GM23338 (cell line): ENCODE measurements around the gene CTRB2. TPM values are rescaled to one million over a fixed set of nuclear protein-coding genes. Genes with fewer than 3 reads are reported as not detected.
A peak's percentile ranks its signal among the peaks of the same experiment; 100 is the strongest.
"Not testable (repeated sequence)": the region's sequence is repeated elsewhere in the genome, so short reads cannot be mapped to it uniquely, and the experiment has no call there.

ENCODE experiments used
- ATAC-seq: fragments of 200-7000 bp; cut with Tn5 transposase; 3 replicates; pipeline ENCODE4 v1.9.1; 2020
- DNase-seq: peaks from one replicate; pipeline ENCODE4 v3.0.0-alpha.2; 2015; ENCODE audit warnings: low spot score
- H2AFZ ChIP-seq: fragments of 200-600 bp; sonication (generic); 2 replicates; pipeline ENCODE4 v1.8.0; 2016; ENCODE audit warnings: antibody characterized with exemption, mild to moderate bottlenecking, moderate library complexity
- H3F3A ChIP-seq: fragments of 200-600 bp; sonication (generic); replicated peaks from 2 replicates; pipeline ENCODE4 v1.8.0; 2017; ENCODE audit warnings: antibody characterized with exemption, mixed run types, low read depth
- H3K27ac ChIP-seq: fragments of 200-600 bp; sonication (generic); 2 replicates; pipeline ENCODE4 v1.6.1; 2016; ENCODE audit warnings: low read depth
- H3K27me3 ChIP-seq: fragments of 200-600 bp; sonication (generic); 2 replicates; pipeline ENCODE4 v1.8.0; 2016; ENCODE audit warnings: mild to moderate bottlenecking, mixed run types, moderate library complexity; ENCODE audit not compliant: insufficient read depth
- H3K36me3 ChIP-seq: fragments of 200-600 bp; sonication (generic); 2 replicates; pipeline ENCODE4 v1.8.0; 2016; ENCODE audit warnings: mild to moderate bottlenecking; ENCODE audit not compliant: insufficient read depth
- H3K4me1 ChIP-seq: fragments of 200-600 bp; sonication (generic); 2 replicates; pipeline ENCODE4 v1.8.0; 2016; ENCODE audit warnings: mild to moderate bottlenecking, moderate library complexity; ENCODE audit not compliant: insufficient read depth
- H3K4me2 ChIP-seq: fragments of 200-600 bp; sonication (generic); 2 replicates; pipeline ENCODE4 v1.7.1; 2017; ENCODE audit warnings: mixed run types
- H3K4me3 ChIP-seq: fragments of 200-600 bp; sonication (generic); 2 replicates; pipeline ENCODE4 v1.6.1; 2016; ENCODE audit warnings: mixed run types
- H3K79me2 ChIP-seq: fragments of 200-600 bp; sonication (generic); replicated peaks from 2 replicates; pipeline ENCODE4 v1.8.0; 2017; ENCODE audit warnings: mild to moderate bottlenecking; ENCODE audit not compliant: insufficient read depth
- H3K9me2 ChIP-seq: fragments of 200-600 bp; sonication (generic); 2 replicates; pipeline ENCODE4 v1.8.0; 2017; ENCODE audit not compliant: insufficient read depth
- H4K20me1 ChIP-seq: fragments of 200-600 bp; sonication (generic); replicated peaks from 2 replicates; pipeline ENCODE4 v1.8.0; 2017; ENCODE audit warnings: mild to moderate bottlenecking; ENCODE audit not compliant: insufficient read depth
- H3K27ac Mint-ChIP-seq: 2 replicates; pipeline ENCODE4 v1.8.0; 2020; ENCODE audit warnings: inconsistent platforms, mild to moderate bottlenecking, moderate library complexity, mixed read lengths
- H3K27me3 Mint-ChIP-seq: 3 replicates; pipeline ENCODE4 v1.8.0; 2022; ENCODE audit warnings: low read depth, mild to moderate bottlenecking, moderate library complexity, mixed read lengths, inconsistent platforms; ENCODE audit not compliant: insufficient read depth, poor library complexity
- H3K36me3 Mint-ChIP-seq: 3 replicates; pipeline ENCODE4 v1.8.0; 2021; ENCODE audit warnings: low read depth, mild to moderate bottlenecking, inconsistent platforms, moderate library complexity, mixed read lengths
- H3K4me1 Mint-ChIP-seq: 3 replicates; pipeline ENCODE4 v1.8.0; 2020; ENCODE audit warnings: mild to moderate bottlenecking, inconsistent platforms, mixed read lengths
- H3K4me3 Mint-ChIP-seq: 3 replicates; pipeline ENCODE4 v1.8.0; 2021; ENCODE audit warnings: moderate library complexity, mild to moderate bottlenecking, inconsistent platforms, mixed read lengths
- H3K9me3 Mint-ChIP-seq: 3 replicates; pipeline ENCODE4 v1.8.0; 2020; ENCODE audit warnings: moderate library complexity, mild to moderate bottlenecking, inconsistent platforms, mixed read lengths
- CTCF ChIP-seq, 2 experiments: fragments of 200-600 bp in 1 of 2; sonication (generic) in 1 of 2; conservative IDR thresholded peaks; 2 replicates each; pipeline versions ENCODE4 v1.5.1 to v1.6.1; 2016 to 2017; ENCODE audit warnings: antibody characterized with exemption in 2 of 2, low read depth in 2 of 2, mild to moderate bottlenecking in 2 of 2, moderate library complexity in 1 of 2
- EZH2 ChIP-seq: fragments of 200-600 bp; sonication (generic); IDR thresholded peaks from one replicate; pipeline ENCODE4 v1.8.0; 2017; ENCODE audit warnings: antibody characterized with exemption, mild to moderate bottlenecking, low read depth; ENCODE audit not compliant: unreplicated experiment
- NANOG ChIP-seq: IDR thresholded peaks from 2 replicates; pipeline ENCODE4 v1.6.1; 2016; ENCODE audit warnings: antibody characterized with exemption, borderline replicate concordance
- REST ChIP-seq: IDR thresholded peaks from one replicate; pipeline ENCODE4 v1.6.1; 2018; ENCODE audit warnings: antibody characterized with exemption; ENCODE audit not compliant: unreplicated experiment
- ZNF462 ChIP-seq: fragments of 250-450 bp; sonication (Bioruptor Pico); IDR thresholded peaks from 2 replicates; pipeline ENCODE4 v1.5.0; 2020; ENCODE audit warnings: mild to moderate bottlenecking, moderate library complexity
- polyA plus RNA-seq: library from polyadenylated mRNA; unstranded; fragments of >200 nt; fragmentation: Nextera tagmentation; extraction: Ambion mirVana; gene quantifications from 2 replicates; pipeline ENCODE4 v1.2.1, GENCODE V29; 2016
- total RNA-seq: library from RNA; depleted of rRNA; stranded (reverse); fragments of >200 nt; shearing (Covaris generic); gene quantifications from 2 replicates; pipeline ENCODE4 v1.2.3, GENCODE V29; 2014

Gene CTRB2
- total and polyA plus RNA-seq, 2 experiments from 2014 or later = not detected

- TF ChIP-seq NANOG = no peak
- TF ChIP-seq CTCF (conservative IDR thresholded peaks at IDR 0.05; ENCODE audit: low read depth in 2 of 2) = no peak
Measured at GRCh38 chr16:75241412-75241811, 34.5 kb upstream of the CTRB2 start (continued).

GRCh38 chr16:75240633-75241032 is 33.7 kb upstream of the CTRB2 start:
- H3K27ac Mint-ChIP-seq = peak overlapping the region; percentile 78
- peaks cover 20% of the 10 kb centered on the region for H3K27me3 Mint-ChIP-seq
- not testable (repeated sequence) for H3K4me3 Mint-ChIP-seq, H2AFZ ChIP-seq, H3K36me3 ChIP-seq, H3K4me3 ChIP-seq, ATAC-seq, H3K9me2 ChIP-seq, DNase-seq, H3K27me3 ChIP-seq, H3F3A ChIP-seq, H3K27ac ChIP-seq, H3K9me3 Mint-ChIP-seq, H3K4me2 ChIP-seq
- peaks cover 49% of the 10 kb centered on the region for H3K36me3 Mint-ChIP-seq
- peaks cover 40% of the 10 kb centered on the region for H3K4me1 Mint-ChIP-seq
- peaks cover 16% of the 10 kb centered on the region for H4K20me1 ChIP-seq
- peaks cover 11% of the 10 kb centered on the region for H3K4me1 ChIP-seq
- H3K79me2 ChIP-seq = peaks cover 70% of the 10 kb centered on the region

- H3F3A ChIP-seq = peaks cover 8% of the 10 kb centered on the region; the same call in 1 of the 2 replicates
- Mint-ChIP-seq H3K27me3 (peaks cover 19% of the 10 kb centered on the region), H3K27ac (peak overlapping the region; percentile 78), H3K9me3 (no peaks in the 10 kb centered on the region; the same call in 1 of the 3 replicates), H3K36me3 (peaks cover 55% of the 10 kb centered on the region), H3K4me3 (no peak overlapping the region), H3K4me1 (peaks cover 34% of the 10 kb centered on the region)
- H3K9me2 ChIP-seq = no peaks in the 10 kb centered on the region
- no peaks in the 10 kb centered on the region for H3K36me3 ChIP-seq
- DNase-seq = no peak
- H3K27ac ChIP-seq = peak overlapping the region; percentile 87
- ATAC-seq = no peak
- H3K4me2 ChIP-seq = no peak overlapping the region
- H3K4me1 ChIP-seq = peaks cover 3% of the 10 kb centered on the region
- H3K4me3 ChIP-seq = no peak overlapping the region
- no peaks in the 10 kb centered on the region for H3K27me3 ChIP-seq
- H4K20me1 ChIP-seq = peaks cover 13% of the 10 kb centered on the region
- no peak overlapping the region for H2AFZ ChIP-seq
- peaks cover 60% of the 10 kb centered on the region for H3K79me2 ChIP-seq
- no peak for TF ChIP-seq REST
- TF ChIP-seq EZH2 = no peak
- no peak for TF ChIP-seq ZNF462 (CRISPR knock-in tag)
Measured at GRCh38 chr16:75239542-75240122, 32.7 kb upstream of the CTRB2 start.
